GM12892 (cell line): ENCODE results near the gene MAN2A2.

Source experiments
- POLR2A ChIP-seq: IDR thresholded peaks from 2 replicates; pipeline ENCODE4 v1.6.1; 2011; ENCODE audit warnings: low read depth, low read length, control low read depth
- POLR2AphosphoS5 ChIP-seq: IDR thresholded peaks from 2 replicates; pipeline ENCODE4 v1.6.1; 2011; ENCODE audit warnings: low read depth, low read length, control low read depth

- TF ChIP-seq POLR2AphosphoS5 (no peak), POLR2A (no peak)
Measured at GRCh38 chr15:90876512-90877170, 26.5 kb upstream of the MAN2A2 start.
